GM23338 (cell line): Measurements from ENCODE around the gene GNB3. TPM values are rescaled to one million over a fixed set of nuclear protein-coding genes. Genes with fewer than 3 reads are reported as not detected.

Experiments used
- ATAC-seq: fragments of 200-7000 bp; cut with Tn5 transposase; 3 replicates; pipeline ENCODE4 v1.9.1; 2020
- DNase-seq: peaks from one replicate; pipeline ENCODE4 v3.0.0-alpha.2; 2015; ENCODE audit warnings: low spot score
- H2AFZ ChIP-seq: fragments of 200-600 bp; sonication (generic); 2 replicates; pipeline ENCODE4 v1.8.0; 2016; ENCODE audit warnings: antibody characterized with exemption, mild to moderate bottlenecking, moderate library complexity
- H3F3A ChIP-seq: fragments of 200-600 bp; sonication (generic); replicated peaks from 2 replicates; pipeline ENCODE4 v1.8.0; 2017; ENCODE audit warnings: antibody characterized with exemption, mixed run types, low read depth
- H3K27ac ChIP-seq: fragments of 200-600 bp; sonication (generic); 2 replicates; pipeline ENCODE4 v1.6.1; 2016; ENCODE audit warnings: low read depth
- H3K27me3 ChIP-seq: fragments of 200-600 bp; sonication (generic); 2 replicates; pipeline ENCODE4 v1.8.0; 2016; ENCODE audit warnings: mild to moderate bottlenecking, mixed run types, moderate library complexity; ENCODE audit not compliant: insufficient read depth
- H3K36me3 ChIP-seq: fragments of 200-600 bp; sonication (generic); 2 replicates; pipeline ENCODE4 v1.8.0; 2016; ENCODE audit warnings: mild to moderate bottlenecking; ENCODE audit not compliant: insufficient read depth
- H3K4me1 ChIP-seq: fragments of 200-600 bp; sonication (generic); 2 replicates; pipeline ENCODE4 v1.8.0; 2016; ENCODE audit warnings: mild to moderate bottlenecking, moderate library complexity; ENCODE audit not compliant: insufficient read depth
- H3K4me2 ChIP-seq: fragments of 200-600 bp; sonication (generic); 2 replicates; pipeline ENCODE4 v1.7.1; 2017; ENCODE audit warnings: mixed run types
- H3K4me3 ChIP-seq: fragments of 200-600 bp; sonication (generic); 2 replicates; pipeline ENCODE4 v1.6.1; 2016; ENCODE audit warnings: mixed run types
- H3K79me2 ChIP-seq: fragments of 200-600 bp; sonication (generic); replicated peaks from 2 replicates; pipeline ENCODE4 v1.8.0; 2017; ENCODE audit warnings: mild to moderate bottlenecking; ENCODE audit not compliant: insufficient read depth
- H3K9me2 ChIP-seq: fragments of 200-600 bp; sonication (generic); 2 replicates; pipeline ENCODE4 v1.8.0; 2017; ENCODE audit not compliant: insufficient read depth
- H4K20me1 ChIP-seq: fragments of 200-600 bp; sonication (generic); replicated peaks from 2 replicates; pipeline ENCODE4 v1.8.0; 2017; ENCODE audit warnings: mild to moderate bottlenecking; ENCODE audit not compliant: insufficient read depth
- H3K27ac Mint-ChIP-seq: 2 replicates; pipeline ENCODE4 v1.8.0; 2020; ENCODE audit warnings: inconsistent platforms, mild to moderate bottlenecking, moderate library complexity, mixed read lengths
- H3K27me3 Mint-ChIP-seq: 3 replicates; pipeline ENCODE4 v1.8.0; 2022; ENCODE audit warnings: low read depth, mild to moderate bottlenecking, moderate library complexity, mixed read lengths, inconsistent platforms; ENCODE audit not compliant: insufficient read depth, poor library complexity
- H3K36me3 Mint-ChIP-seq: 3 replicates; pipeline ENCODE4 v1.8.0; 2021; ENCODE audit warnings: low read depth, mild to moderate bottlenecking, inconsistent platforms, moderate library complexity, mixed read lengths
- H3K4me1 Mint-ChIP-seq: 3 replicates; pipeline ENCODE4 v1.8.0; 2020; ENCODE audit warnings: mild to moderate bottlenecking, inconsistent platforms, mixed read lengths
- H3K4me3 Mint-ChIP-seq: 3 replicates; pipeline ENCODE4 v1.8.0; 2021; ENCODE audit warnings: moderate library complexity, mild to moderate bottlenecking, inconsistent platforms, mixed read lengths
- H3K9me3 Mint-ChIP-seq: 3 replicates; pipeline ENCODE4 v1.8.0; 2020; ENCODE audit warnings: moderate library complexity, mild to moderate bottlenecking, inconsistent platforms, mixed read lengths
- CREB1 ChIP-seq: fragments of 250-450 bp; sonication (Bioruptor Pico); IDR thresholded peaks from 2 replicates; pipeline ENCODE4 v1.5.0; 2020; ENCODE audit warnings: low read depth, mild to moderate bottlenecking, moderate library complexity
- CTCF ChIP-seq, 2 experiments: fragments of 200-600 bp in 1 of 2; sonication (generic) in 1 of 2; conservative IDR thresholded peaks; 2 replicates each; pipeline versions ENCODE4 v1.5.1 to v1.6.1; 2016 to 2017; ENCODE audit warnings: antibody characterized with exemption in 2 of 2, low read depth in 2 of 2, mild to moderate bottlenecking in 2 of 2, moderate library complexity in 1 of 2
- ETS1 ChIP-seq: IDR thresholded peaks from 2 replicates; pipeline ENCODE4 v1.6.1; 2016; ENCODE audit warnings: antibody characterized with exemption
- EZH2 ChIP-seq: fragments of 200-600 bp; sonication (generic); IDR thresholded peaks from one replicate; pipeline ENCODE4 v1.8.0; 2017; ENCODE audit warnings: antibody characterized with exemption, mild to moderate bottlenecking, low read depth; ENCODE audit not compliant: unreplicated experiment
- EZH2phosphoT487 ChIP-seq: fragments of 200-600 bp; sonication (generic); IDR thresholded peaks from one replicate; pipeline ENCODE4 v1.8.1; 2018; ENCODE audit warnings: antibody characterized with exemption; ENCODE audit not compliant: unreplicated experiment
- JUNB ChIP-seq: IDR thresholded peaks from one replicate; pipeline ENCODE4 v1.6.1; 2016; ENCODE audit warnings: antibody characterized with exemption; ENCODE audit not compliant: unreplicated experiment
- NANOG ChIP-seq: IDR thresholded peaks from 2 replicates; pipeline ENCODE4 v1.6.1; 2016; ENCODE audit warnings: antibody characterized with exemption, borderline replicate concordance
- POLR2AphosphoS5 ChIP-seq: IDR thresholded peaks from 2 replicates; pipeline ENCODE4 v1.6.1; 2016; ENCODE audit warnings: antibody characterized with exemption, low read depth
- REST ChIP-seq: IDR thresholded peaks from one replicate; pipeline ENCODE4 v1.6.1; 2018; ENCODE audit warnings: antibody characterized with exemption; ENCODE audit not compliant: unreplicated experiment
- STAT1 ChIP-seq: IDR thresholded peaks from one replicate; pipeline ENCODE4 v1.6.1; 2016; ENCODE audit warnings: antibody characterized with exemption; ENCODE audit not compliant: unreplicated experiment
- ZNF114 ChIP-seq: fragments of 250-450 bp; sonication (Bioruptor Pico); IDR thresholded peaks from 2 replicates; pipeline ENCODE4 v1.5.0; 2020; ENCODE audit warnings: mild to moderate bottlenecking, moderate library complexity
- ZNF331 ChIP-seq: fragments of 250-450 bp; sonication (Bioruptor Pico); IDR thresholded peaks from 2 replicates; pipeline ENCODE4 v1.5.0; 2020; ENCODE audit warnings: low read depth, mild to moderate bottlenecking, moderate library complexity
- ZNF462 ChIP-seq: fragments of 250-450 bp; sonication (Bioruptor Pico); IDR thresholded peaks from 2 replicates; pipeline ENCODE4 v1.5.0; 2020; ENCODE audit warnings: mild to moderate bottlenecking, moderate library complexity
- polyA plus RNA-seq: library from polyadenylated mRNA; unstranded; fragments of >200 nt; fragmentation: Nextera tagmentation; extraction: Ambion mirVana; gene quantifications from 2 replicates; pipeline ENCODE4 v1.2.1, GENCODE V29; 2016
- total RNA-seq: library from RNA; depleted of rRNA; stranded (reverse); fragments of >200 nt; shearing (Covaris generic); gene quantifications from 2 replicates; pipeline ENCODE4 v1.2.3, GENCODE V29; 2014

The GNB3 gene
- total and polyA plus RNA-seq, 2 experiments from 2014 or later: 5.4 to 8.2 TPM

- H3K36me3 ChIP-seq: peaks cover 3% of the 10 kb centered on the region; the same call in 1 of the 2 replicates
- Mint-ChIP-seq H3K9me3 (no peaks in the 10 kb centered on the region), H3K27ac (no peak overlapping the region), H3K27me3 (peaks cover 25% of the 10 kb centered on the region), H3K4me1 (peaks cover 36% of the 10 kb centered on the region), H3K36me3 (peaks cover 48% of the 10 kb centered on the region), H3K4me3 (peak overlapping the region; percentile 96)
- H3F3A ChIP-seq: peaks cover 29% of the 10 kb centered on the region
- no peak overlapping the region for H3K4me2 ChIP-seq
- peaks cover 9% of the 10 kb centered on the region for H3K79me2 ChIP-seq
- H2AFZ ChIP-seq: no peak overlapping the region
- peaks cover 14% of the 10 kb centered on the region; the same call in 1 of the 2 replicates for H3K27me3 ChIP-seq
- 0 out of 2 replicates have a peak, but pooled peaks cover 3% of the 10 kb centered on the region for H4K20me1 ChIP-seq
- peak overlapping the region; percentile 98 for H3K4me3 ChIP-seq
- no peaks in the 10 kb centered on the region for H3K9me2 ChIP-seq
- DNase-seq (no peak), ATAC-seq (no peak)
- H3K4me1 ChIP-seq: peaks cover 21% of the 10 kb centered on the region
- H3K27ac ChIP-seq: no peak overlapping the region
- TF ChIP-seq EZH2phosphoT487 (no peak), ZNF331 (CRISPR knock-in tag) (no peak), POLR2AphosphoS5 (no peak), CREB1 (CRISPR knock-in tag) (no peak), JUNB (no peak), ETS1 (no peak), STAT1 (no peak), CTCF (conservative IDR thresholded peaks at IDR 0.05; ENCODE audit: low read depth in 2 of 2) (no peak), EZH2 (no peak), ZNF114 (CRISPR knock-in tag) (no peak), NANOG (no peak), REST (no peak), ZNF462 (CRISPR knock-in tag) (no peak)
Observed at GRCh38 chr12:6830286-6830890, 10.3 kb upstream of the GNB3 start.
